Trophoblast cell (in vitro differentiated cells and primary cell): ENCODE results near the gene POLE. TPM values are rescaled to one million over a fixed set of nuclear protein-coding genes. Genes with fewer than 3 reads are reported as not detected.

Source experiments
- DNase-seq, 2 donors: peaks; one replicate each; pipeline ENCODE4 v3.0.0-alpha.2; 2016
- H2AFZ ChIP-seq: 2 replicates; pipeline ENCODE4 v1.6.1; 2013; ENCODE audit warnings: low read length, moderate library complexity, mild to moderate bottlenecking; ENCODE audit not compliant: insufficient read depth, poor library complexity
- H2AK5ac ChIP-seq: 2 replicates; pipeline ENCODE4 v1.6.1; 2013; ENCODE audit warnings: mild to moderate bottlenecking, low read length
- H2BK120ac ChIP-seq: 2 replicates; pipeline ENCODE4 v1.6.1; 2013; ENCODE audit warnings: low read length, mild to moderate bottlenecking, moderate library complexity; ENCODE audit not compliant: insufficient read depth, poor library complexity
- H2BK12ac ChIP-seq: 2 replicates; pipeline ENCODE4 v1.6.1; 2013; ENCODE audit warnings: mild to moderate bottlenecking, low read length, moderate library complexity
- H2BK5ac ChIP-seq: 2 replicates; pipeline ENCODE4 v1.6.1; 2013; ENCODE audit warnings: low read length, low read depth, moderate library complexity, mild to moderate bottlenecking; ENCODE audit not compliant: poor library complexity
- H3K14ac ChIP-seq: 2 replicates; pipeline ENCODE4 v1.6.1; 2013; ENCODE audit warnings: mild to moderate bottlenecking, low read length
- H3K18ac ChIP-seq: 2 replicates; pipeline ENCODE4 v1.6.1; 2013; ENCODE audit warnings: mild to moderate bottlenecking, low read length
- H3K23ac ChIP-seq: 2 replicates; pipeline ENCODE4 v1.6.1; 2013; ENCODE audit warnings: low read length
- H3K27ac ChIP-seq: 2 replicates; pipeline ENCODE4 v1.5.1; 2013; ENCODE audit warnings: low read depth, mild to moderate bottlenecking, inconsistent platforms, low read length, moderate library complexity
- H3K27me3 ChIP-seq: 2 replicates; pipeline ENCODE4 v1.6.1; 2013; ENCODE audit warnings: inconsistent platforms, mild to moderate bottlenecking, low read length, moderate library complexity; ENCODE audit not compliant: insufficient read depth
- H3K36me3 ChIP-seq, 2 experiments: 1 replicate in 1 of 2; 2 replicates in 1 of 2; pipeline ENCODE4 v1.6.1; 2013; ENCODE audit warnings: low read length in 2 of 2, mild to moderate bottlenecking in 2 of 2, moderate library complexity in 1 of 2; ENCODE audit not compliant: insufficient read depth in 2 of 2, control insufficient read depth in 1 of 2
- H3K4ac ChIP-seq: 2 replicates; pipeline ENCODE4 v1.6.1; 2013; ENCODE audit warnings: low read depth, mild to moderate bottlenecking, low read length, moderate library complexity
- H3K4me1 ChIP-seq, 2 experiments: 1 replicate in 1 of 2; 2 replicates in 1 of 2; pipeline ENCODE4 v1.6.1; 2013; ENCODE audit warnings: low read length in 2 of 2, mild to moderate bottlenecking in 2 of 2, moderate library complexity in 1 of 2; ENCODE audit not compliant: insufficient read depth in 2 of 2, control insufficient read depth in 1 of 2
- H3K4me2 ChIP-seq: 2 replicates; pipeline ENCODE4 v1.6.1; 2013; ENCODE audit warnings: inconsistent platforms, mild to moderate bottlenecking, low read length, moderate library complexity
- H3K4me3 ChIP-seq: 2 replicates; pipeline ENCODE4 v1.5.1; 2013; ENCODE audit warnings: mild to moderate bottlenecking, low read depth, low read length, inconsistent platforms
- H3K79me1 ChIP-seq: one replicate; pipeline ENCODE4 v1.6.1; 2013; ENCODE audit warnings: low read length
- H3K79me2 ChIP-seq: 2 replicates; pipeline ENCODE4 v1.6.1; 2013; ENCODE audit warnings: low read length, mild to moderate bottlenecking; ENCODE audit not compliant: control insufficient read depth, insufficient read depth, poor library complexity
- H3K9ac ChIP-seq: 2 replicates; pipeline ENCODE4 v1.6.1; 2013; ENCODE audit warnings: mild to moderate bottlenecking, low read length
- H3K9me3 ChIP-seq: 2 replicates; pipeline ENCODE4 v1.6.1; 2013; ENCODE audit warnings: low read depth, mild to moderate bottlenecking, control low read depth, inconsistent platforms, low read length; ENCODE audit not compliant: insufficient read depth
- H4K12ac ChIP-seq: 2 replicates; pipeline ENCODE4 v1.6.1; 2013; ENCODE audit warnings: low read depth, mild to moderate bottlenecking, low read length, moderate library complexity
- H4K8ac ChIP-seq: 2 replicates; pipeline ENCODE4 v1.6.1; 2013; ENCODE audit warnings: low read depth, mild to moderate bottlenecking, low read length, moderate library complexity
- H4K91ac ChIP-seq: one replicate; pipeline ENCODE4 v1.6.1; 2013; ENCODE audit warnings: low read depth, mild to moderate bottlenecking, low read length, moderate library complexity
- WGBS: extraction: QIAGEN DNeasy Blood & Tissue Kit; methylation state at CpG from one replicate; pipeline ENCODE4 v1.1.7; 2013; ENCODE audit warnings: missing lambda C conversion rate; ENCODE audit not compliant: insufficient read length, insufficient coverage; ENCODE audit errors: extremely low coverage; 5-methylcytosine and 5-hydroxymethylcytosine counted together
- polyA plus RNA-seq: library from polyadenylated mRNA; stranded (reverse); fragments of 200-250 nt; gene quantifications from 2 replicates; pipeline ENCODE4 v1.2.3, GENCODE V29; 2013

POLE gene, protein sequence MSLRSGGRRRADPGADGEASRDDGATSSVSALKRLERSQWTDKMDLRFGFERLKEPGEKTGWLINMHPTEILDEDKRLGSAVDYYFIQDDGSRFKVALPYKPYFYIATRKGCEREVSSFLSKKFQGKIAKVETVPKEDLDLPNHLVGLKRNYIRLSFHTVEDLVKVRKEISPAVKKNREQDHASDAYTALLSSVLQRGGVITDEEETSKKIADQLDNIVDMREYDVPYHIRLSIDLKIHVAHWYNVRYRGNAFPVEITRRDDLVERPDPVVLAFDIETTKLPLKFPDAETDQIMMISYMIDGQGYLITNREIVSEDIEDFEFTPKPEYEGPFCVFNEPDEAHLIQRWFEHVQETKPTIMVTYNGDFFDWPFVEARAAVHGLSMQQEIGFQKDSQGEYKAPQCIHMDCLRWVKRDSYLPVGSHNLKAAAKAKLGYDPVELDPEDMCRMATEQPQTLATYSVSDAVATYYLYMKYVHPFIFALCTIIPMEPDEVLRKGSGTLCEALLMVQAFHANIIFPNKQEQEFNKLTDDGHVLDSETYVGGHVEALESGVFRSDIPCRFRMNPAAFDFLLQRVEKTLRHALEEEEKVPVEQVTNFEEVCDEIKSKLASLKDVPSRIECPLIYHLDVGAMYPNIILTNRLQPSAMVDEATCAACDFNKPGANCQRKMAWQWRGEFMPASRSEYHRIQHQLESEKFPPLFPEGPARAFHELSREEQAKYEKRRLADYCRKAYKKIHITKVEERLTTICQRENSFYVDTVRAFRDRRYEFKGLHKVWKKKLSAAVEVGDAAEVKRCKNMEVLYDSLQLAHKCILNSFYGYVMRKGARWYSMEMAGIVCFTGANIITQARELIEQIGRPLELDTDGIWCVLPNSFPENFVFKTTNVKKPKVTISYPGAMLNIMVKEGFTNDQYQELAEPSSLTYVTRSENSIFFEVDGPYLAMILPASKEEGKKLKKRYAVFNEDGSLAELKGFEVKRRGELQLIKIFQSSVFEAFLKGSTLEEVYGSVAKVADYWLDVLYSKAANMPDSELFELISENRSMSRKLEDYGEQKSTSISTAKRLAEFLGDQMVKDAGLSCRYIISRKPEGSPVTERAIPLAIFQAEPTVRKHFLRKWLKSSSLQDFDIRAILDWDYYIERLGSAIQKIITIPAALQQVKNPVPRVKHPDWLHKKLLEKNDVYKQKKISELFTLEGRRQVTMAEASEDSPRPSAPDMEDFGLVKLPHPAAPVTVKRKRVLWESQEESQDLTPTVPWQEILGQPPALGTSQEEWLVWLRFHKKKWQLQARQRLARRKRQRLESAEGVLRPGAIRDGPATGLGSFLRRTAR (N-terminal part only)
- 29.4 and 30.7 TPM in 2 replicates for polyA plus RNA-seq

- peak within 1 kb of the TSS; percentile 96 for H3K9ac ChIP-seq
- peak within 1 kb of the TSS; percentile 90 for H3K14ac ChIP-seq
- no peak within 1 kb of the TSS for H3K23ac ChIP-seq
- peak within 1 kb of the TSS; percentile 80 for H2BK12ac ChIP-seq
- H3K4me2 ChIP-seq: peak within 1 kb of the TSS; percentile 75
- peak within 1 kb of the TSS; percentile 96 for H3K18ac ChIP-seq
- peaks cover 3 to 6% of the 10 kb centered on the region in 2 experiments for H3K36me3 ChIP-seq
- H3K79me1 ChIP-seq: peaks cover 11% of the 10 kb centered on the region
- peak within 1 kb of the TSS; percentile 89 for H4K91ac ChIP-seq
- peak; percentile 88 to 93 for DNase-seq
- H2BK5ac ChIP-seq: peak within 1 kb of the TSS; percentile 86
- peak within 1 kb of the TSS; percentile 90 for H3K4ac ChIP-seq
- peak within 1 kb of the TSS; percentile 94 for H2BK120ac ChIP-seq
- peak within 1 kb of the TSS; percentile 98 for H4K12ac ChIP-seq
- no peak within 1 kb of the TSS for H2AK5ac ChIP-seq
- WGBS: no CpG with 5 or more reads among the region's 134 CpGs
- peak within 1 kb of the TSS; percentile 54 for H3K27ac ChIP-seq
- H3K4me1 ChIP-seq: peaks cover 10 to 13% of the 10 kb centered on the region in 2 experiments
- H3K9me3 ChIP-seq: no peaks in the 10 kb centered on the region
- H4K8ac ChIP-seq: peak within 1 kb of the TSS; percentile 92
- peaks cover 18% of the 10 kb centered on the region for H3K79me2 ChIP-seq
- H3K4me3 ChIP-seq: peak within 1 kb of the TSS; percentile 84
- H3K27me3 ChIP-seq: peaks cover 5% of the 10 kb centered on the region
- peak within 1 kb of the TSS; percentile 92 for H2AFZ ChIP-seq
These were observed at the start of gene POLE, which contains the start of gene PXMP2 for GRCh38 chr12:132687211-132688164. TSS of gene POLE (minus strand) at chr12:132687342. CDS start at chr12:132687315, 27 bp downstream. TSS of gene PXMP2 (plus strand) at chr12:132687587. CDS start at chr12:132687671, 84 bp downstream.

GRCh38 chr12:132736913-132737312 is 49.8 kb upstream of the POLE start:
- H4K12ac ChIP-seq: no peak overlapping the region
- no peak overlapping the region for H3K4me2 ChIP-seq
- no peaks in the 10 kb centered on the region for H3K9me3 ChIP-seq
- H3K79me2 ChIP-seq: no peaks in the 10 kb centered on the region
- H3K27me3 ChIP-seq: no peaks in the 10 kb centered on the region
- H2BK5ac ChIP-seq: no peak overlapping the region
- no peak overlapping the region for H4K8ac ChIP-seq
- no peak overlapping the region for H2BK12ac ChIP-seq
- no peak overlapping the region for H4K91ac ChIP-seq
- peaks cover 77 to 84% of the 10 kb centered on the region in 2 experiments for H3K36me3 ChIP-seq
- no peak overlapping the region for H3K27ac ChIP-seq
- H3K9ac ChIP-seq: no peak overlapping the region
- no peak overlapping the region for H3K4me3 ChIP-seq
- no peaks in the 10 kb centered on the region for H3K79me1 ChIP-seq
- DNase-seq: no peak
- no peak overlapping the region for H3K23ac ChIP-seq
- no peak overlapping the region for H3K18ac ChIP-seq
- H3K4me1 ChIP-seq: no peaks in the 10 kb centered on the region
- no peak overlapping the region for H2AFZ ChIP-seq
- no peak overlapping the region for H2BK120ac ChIP-seq
- H3K14ac ChIP-seq: no peak overlapping the region
- no CpG with 5 or more reads among the region's 15 CpGs for WGBS
- H3K4ac ChIP-seq: no peak overlapping the region
- H2AK5ac ChIP-seq: no peak overlapping the region

DNA sequence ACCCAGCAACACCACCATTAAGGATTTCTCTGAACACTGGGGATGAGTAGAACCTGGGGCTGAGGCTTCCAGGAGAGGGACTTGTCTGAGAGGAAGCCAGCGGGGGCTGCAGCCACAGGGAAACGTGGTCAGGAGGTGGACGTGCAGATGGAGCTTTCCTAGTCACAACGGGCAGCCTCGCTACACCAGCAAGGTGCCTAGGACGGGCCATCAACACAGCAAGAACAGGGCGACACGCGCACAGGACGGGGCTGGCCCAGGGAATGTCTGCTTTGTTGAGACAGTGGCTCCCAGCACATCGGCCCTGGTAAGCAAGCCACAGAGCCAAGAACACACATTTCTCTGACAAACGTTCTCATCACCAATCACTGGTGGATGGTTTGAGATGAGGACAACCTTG is 49.2 kb upstream of the POLE start:
- no peak overlapping the region for H3K4ac ChIP-seq
- H2BK12ac ChIP-seq: no peak overlapping the region
- no peaks in the 10 kb centered on the region for H3K79me2 ChIP-seq
- no peaks in the 10 kb centered on the region for H3K79me1 ChIP-seq
- H3K9me3 ChIP-seq: no peaks in the 10 kb centered on the region
- no peak overlapping the region for H4K12ac ChIP-seq
- no peak overlapping the region for H2BK5ac ChIP-seq
- no peaks in the 10 kb centered on the region for H3K27me3 ChIP-seq
- no peak overlapping the region for H3K14ac ChIP-seq
- no peak for DNase-seq
- H3K9ac ChIP-seq: no peak overlapping the region
- H3K4me3 ChIP-seq: no peak overlapping the region
- no CpG with 5 or more reads among the region's 12 CpGs for WGBS
- H4K8ac ChIP-seq: no peak overlapping the region
- H3K4me2 ChIP-seq: no peak overlapping the region
- H2AK5ac ChIP-seq: no peak overlapping the region
- no peak overlapping the region for H3K23ac ChIP-seq
- H4K91ac ChIP-seq: no peak overlapping the region
- no peak overlapping the region for H3K27ac ChIP-seq
- no peaks in the 10 kb centered on the region for H3K4me1 ChIP-seq
- H2BK120ac ChIP-seq: no peak overlapping the region
- H3K36me3 ChIP-seq: peaks cover 81 to 86% of the 10 kb centered on the region in 2 experiments
- no peak overlapping the region for H2AFZ ChIP-seq
- H3K18ac ChIP-seq: no peak overlapping the region
